Measurements from ENCODE around the gene NEK6.
"Not testable (repeated sequence)": the region's sequence is repeated elsewhere in the genome, so short reads cannot be mapped to it uniquely, and the experiment has no call there.

Gene NEK6

DNA sequence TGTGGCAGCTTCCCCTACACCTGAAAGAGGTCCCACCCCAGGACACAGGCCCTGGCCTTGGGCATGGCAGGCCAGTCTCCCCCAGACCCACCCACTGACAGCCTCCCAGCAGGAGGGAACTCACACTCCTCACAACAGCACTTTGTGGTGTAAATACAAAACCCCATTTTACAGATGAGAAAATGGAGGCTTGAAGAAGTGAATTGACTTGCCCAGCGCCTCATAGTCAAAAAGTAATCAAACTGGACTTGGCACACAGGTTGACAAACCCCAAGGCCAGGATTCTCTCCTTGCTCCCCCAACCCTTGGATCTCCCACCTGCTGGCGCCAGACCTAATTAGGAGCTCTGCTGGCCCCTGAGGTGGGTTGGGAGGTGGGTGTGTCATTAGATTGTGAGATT, 29.2 kb upstream of the NEK6 start:
- DNase-seq (ENCODE audit: low read depth): no peak

- no peak for DNase-seq (ENCODE audit: low read depth)
Observed at GRCh38 chr9:124231095-124231737, 26.5 kb upstream of the NEK6 start.

- DNase-seq (ENCODE audit: low read depth): no peak
Observed at GRCh38 chr9:124238546-124239140, 19.1 kb upstream of the NEK6 start.

DNA sequence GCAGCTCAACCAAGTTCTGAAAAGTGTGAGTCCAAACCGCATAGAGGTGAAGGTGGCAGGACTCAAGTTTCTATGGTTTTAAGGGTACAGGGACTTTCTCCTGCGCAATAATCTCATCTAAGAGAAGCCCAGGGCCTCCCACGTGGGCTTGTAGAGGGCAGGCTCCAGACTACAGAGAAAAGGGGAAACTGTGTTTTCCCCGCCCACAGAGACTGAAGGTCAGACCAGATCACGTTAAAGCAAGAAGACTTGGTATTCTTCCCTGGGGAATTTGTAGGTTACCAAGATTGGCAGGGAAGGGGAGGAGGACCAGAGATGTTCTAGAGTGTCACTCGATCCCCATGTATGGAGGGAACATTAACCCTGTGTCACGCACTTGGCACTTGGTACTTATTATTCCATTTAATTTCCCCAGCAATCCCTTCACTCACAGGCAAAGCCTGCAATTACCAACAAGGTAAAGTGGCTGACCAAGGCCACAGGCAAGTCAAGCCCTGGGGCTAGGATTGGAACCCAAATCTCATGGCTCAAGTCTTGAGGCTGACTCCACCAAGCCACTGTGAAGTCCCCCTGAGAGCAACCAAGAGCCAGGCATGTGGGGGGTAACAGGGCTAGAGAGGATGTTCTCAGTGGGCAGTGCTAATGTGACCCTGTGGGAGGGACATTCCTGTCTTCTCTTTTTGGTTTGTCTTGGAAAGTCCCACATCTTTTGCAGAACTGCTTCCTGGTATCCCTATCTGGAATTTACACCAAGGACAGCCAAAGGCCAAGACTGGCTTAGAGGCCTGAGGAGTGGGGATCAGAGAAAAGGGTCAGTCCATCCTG, 18.3 kb upstream of the NEK6 start:
- DNase-seq (ENCODE audit: low read depth): no peak

- DNase-seq (ENCODE audit: low read depth): no peak
Observed at GRCh38 chr9:124242331-124243194, 15.2 kb upstream of the NEK6 start.

DNA sequence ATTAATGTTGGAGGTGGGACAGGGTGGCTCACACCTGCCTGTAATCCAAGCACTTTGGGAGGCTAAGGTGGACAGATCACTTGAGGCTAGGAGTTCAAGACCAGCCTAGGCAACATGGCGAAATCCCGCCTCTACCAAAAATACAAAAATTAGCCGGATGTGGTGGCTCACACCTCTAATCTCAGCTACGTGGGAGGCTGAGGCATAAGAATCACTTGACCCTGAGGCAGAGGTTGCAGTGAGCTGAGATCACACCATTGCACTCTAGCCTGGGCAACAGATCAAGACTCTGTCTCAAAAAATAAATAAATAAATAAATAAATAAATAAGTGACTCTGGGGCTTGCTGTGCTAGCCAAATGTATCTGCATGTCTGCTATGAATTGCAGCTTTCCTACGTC, 10.4 kb upstream of the NEK6 start:
- not testable (repeated sequence) for DNase-seq (ENCODE audit: low read depth)

- no peak for DNase-seq (ENCODE audit: low read depth)
Observed at GRCh38 chr9:124248066-124248465, 9.7 kb upstream of the NEK6 start.

DNA sequence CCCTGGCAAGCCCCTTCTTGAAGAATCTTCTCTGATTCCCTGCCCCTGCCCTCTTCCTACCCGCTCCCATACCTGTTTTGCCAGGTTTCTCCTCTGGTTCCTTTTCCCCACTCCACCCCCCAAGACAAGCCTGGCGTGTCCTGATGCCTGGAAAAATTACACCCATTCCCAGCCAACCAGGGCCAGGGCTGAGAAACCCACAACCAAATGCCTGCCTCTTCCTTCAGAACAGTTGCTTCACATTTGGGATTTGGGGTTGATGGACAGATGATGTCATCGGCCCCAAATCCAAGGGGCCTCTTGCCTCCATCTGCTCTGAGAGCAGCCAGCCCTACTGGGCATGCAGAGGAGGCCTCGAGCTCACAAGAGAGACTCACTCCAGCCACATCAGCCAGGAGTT, 8.8 kb upstream of the NEK6 start:
- no peak for DNase-seq (ENCODE audit: low read depth)

DNA sequence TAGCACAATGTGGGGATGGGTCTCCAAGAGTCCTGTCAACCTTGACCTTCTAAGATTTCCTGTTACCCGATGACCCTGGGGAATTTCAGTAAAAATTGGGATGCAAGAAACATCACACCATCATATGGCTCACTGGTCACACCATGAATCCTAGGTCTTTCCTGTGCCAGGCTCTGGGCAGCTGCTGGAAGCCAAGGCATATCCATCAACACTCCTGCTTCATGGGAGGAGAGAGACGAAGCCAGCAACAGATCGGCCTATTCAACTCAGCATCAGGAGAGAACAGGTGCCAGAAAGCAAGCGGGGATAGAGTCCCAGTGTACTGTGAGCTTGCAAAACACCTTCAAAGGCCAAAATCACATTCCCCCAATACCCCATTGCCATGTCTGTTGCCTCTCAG, 6.5 kb upstream of the NEK6 start:
- no peak for DNase-seq (ENCODE audit: low read depth)

DNA sequence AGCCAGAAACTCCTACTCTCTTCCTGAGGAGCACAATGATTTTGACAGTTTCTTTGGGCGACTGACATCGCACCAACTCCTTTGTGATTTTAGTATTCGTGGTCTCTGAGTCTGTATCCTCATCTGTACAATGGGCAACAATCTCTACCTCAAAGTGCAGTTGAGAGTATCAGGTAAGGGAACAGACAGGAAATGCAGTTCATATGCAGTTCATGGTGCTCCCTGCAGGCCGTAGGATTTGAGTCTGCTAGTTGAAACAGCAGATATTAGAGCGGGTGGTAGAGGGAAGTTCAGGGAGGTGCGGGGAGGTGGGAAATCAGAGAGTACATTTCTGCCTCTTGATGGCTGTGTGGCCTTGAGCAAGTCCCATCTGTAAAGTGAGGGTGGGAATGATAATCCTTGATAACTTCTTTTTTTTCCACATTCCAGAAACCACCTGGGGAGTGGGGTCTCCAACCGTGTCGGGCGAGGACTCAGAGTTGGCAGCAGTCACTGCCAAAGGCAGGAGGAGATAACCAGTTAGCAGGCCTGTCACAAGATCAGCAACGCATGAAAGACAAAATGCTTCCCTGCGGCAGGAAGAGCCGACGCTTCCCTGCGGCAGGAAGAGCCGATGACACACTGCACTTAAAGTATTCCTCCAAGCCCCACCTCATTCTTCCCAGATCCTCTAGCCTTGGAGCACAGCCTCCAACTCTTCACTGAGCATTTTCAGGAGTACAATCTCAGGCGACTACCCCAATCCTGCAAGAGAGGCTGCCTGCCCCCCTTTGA, 6.0 kb upstream of the NEK6 start:
- DNase-seq (ENCODE audit: low read depth): no peak

DNA sequence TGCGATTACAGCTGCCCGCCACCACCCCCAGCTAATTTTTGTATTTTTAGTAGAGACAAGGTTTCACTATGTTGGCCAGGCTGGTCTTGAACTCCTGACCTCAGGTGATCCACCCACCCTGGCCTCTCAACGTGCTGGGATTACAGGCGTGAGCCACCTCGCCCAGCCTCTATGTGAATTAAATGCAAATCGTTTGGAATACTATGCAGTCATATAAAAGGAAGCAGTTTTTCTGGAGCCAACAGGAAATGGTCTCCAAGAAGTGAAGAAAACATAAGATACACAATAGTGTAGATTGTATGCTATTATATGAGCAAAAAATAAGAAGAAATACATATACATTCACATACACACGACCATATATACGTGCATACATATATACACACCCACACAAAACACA, 4.9 kb upstream of the NEK6 start:
- not testable (repeated sequence) for DNase-seq (ENCODE audit: low read depth)

- DNase-seq (ENCODE audit: low read depth): no peak
Observed at GRCh38 chr9:124254261-124254682, 3.5 kb upstream of the NEK6 start.

DNA sequence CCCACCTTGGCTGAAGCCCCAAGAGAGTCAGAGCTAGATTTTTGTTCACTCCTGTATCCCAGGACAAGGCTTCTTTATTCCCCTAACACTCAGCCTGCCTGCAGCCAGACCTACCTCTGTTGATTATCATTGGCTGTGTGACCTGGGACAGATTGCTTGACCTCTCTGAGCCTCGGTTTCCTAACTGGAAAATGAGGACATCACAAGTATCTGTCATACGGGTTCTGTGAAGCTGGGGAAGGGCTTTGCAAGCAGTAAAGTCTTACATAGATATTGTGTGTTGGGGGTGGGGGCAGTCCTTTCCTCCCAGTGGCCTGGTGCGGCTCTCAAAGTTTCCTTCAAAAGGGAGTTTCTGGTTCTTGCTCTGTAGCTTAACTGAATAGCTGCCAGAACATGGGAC, 2.5 kb upstream of the NEK6 start:
- no peak for DNase-seq (ENCODE audit: low read depth)

DNA sequence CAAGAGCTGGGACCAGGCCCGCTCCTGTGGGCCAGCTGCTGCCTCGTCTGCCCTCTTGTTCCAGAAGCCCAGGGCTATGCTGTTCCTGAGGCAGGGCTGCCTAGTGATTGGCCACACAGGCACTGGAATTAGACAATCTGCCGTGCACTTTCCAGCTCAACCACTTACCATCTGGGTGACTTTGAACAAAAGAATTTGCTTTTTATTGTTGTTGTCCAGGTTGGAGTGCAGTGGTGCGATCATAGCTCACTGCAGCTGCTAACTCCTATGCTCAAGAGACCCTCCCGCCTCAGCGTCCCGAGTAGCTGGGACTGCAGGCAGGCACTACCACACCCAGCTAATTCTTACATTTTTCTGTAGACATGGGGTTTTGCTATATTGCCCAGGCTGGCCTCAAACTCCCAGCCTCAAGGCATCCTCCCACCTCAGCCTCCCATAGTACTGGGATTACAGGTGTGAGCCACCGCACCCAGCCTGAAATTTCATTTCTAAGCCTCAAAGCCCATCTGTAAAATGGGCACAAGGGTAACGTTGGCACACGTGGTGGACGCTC, 1.2 kb upstream of the NEK6 start:
- peak; percentile 84 for DNase-seq (ENCODE audit: low read depth)

GRCh38 chr9:124257070-124257843, 492 bp upstream of the NEK6 start:
- no peak for DNase-seq (ENCODE audit: low read depth)

- DNase-seq (ENCODE audit: low read depth): no peak
Observed at GRCh38 chr9:124258607-124259157, 933 bp downstream of the NEK6 start.

DNA sequence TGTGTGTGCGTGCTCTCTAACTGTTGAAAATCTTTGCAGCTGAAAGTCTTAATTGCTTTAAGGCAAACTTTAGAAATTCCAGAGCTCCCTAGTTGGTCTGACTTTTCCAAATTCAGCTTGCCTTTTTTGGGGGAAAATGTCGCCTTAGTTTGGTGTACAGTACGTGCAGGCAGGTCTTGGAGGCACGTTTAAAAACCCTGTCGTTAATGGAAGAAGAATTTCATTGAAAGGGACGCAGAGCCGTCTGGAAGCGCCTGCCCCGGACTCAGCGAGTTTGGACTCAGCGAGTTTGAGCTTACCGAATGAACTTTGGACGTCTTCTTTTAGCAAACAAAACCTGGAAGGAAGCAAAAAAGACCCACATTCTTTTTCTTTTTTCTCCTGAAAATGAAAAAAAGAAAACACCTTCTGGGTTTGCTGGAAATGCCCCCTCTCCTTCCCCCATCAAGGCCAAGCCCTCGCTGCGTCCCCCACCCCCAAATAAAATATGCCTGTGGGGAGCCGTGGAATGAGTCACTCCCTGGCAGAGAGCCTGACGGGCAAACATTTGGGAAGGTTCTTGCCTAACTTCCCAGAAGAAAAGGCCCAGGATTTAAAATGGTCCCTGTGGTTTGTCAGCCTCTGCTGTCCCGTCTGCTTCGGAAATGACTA, 1.5 kb downstream of the NEK6 start:
- DNase-seq (ENCODE audit: low read depth): no peak

GRCh38 chr9:124260769-124261603, 3.2 kb downstream of the NEK6 start:
- DNase-seq (ENCODE audit: low read depth): no peak
